Measurements from ENCODE around the gene NUCKS1. TPM values are rescaled to one million over a fixed set of nuclear protein-coding genes. Genes with fewer than 3 reads are reported as not detected.
A peak's percentile ranks its signal among the peaks of the same experiment; 100 is the strongest.

The NUCKS1 gene
- total and polyA plus RNA-seq, 2 of the 13 experiments (the other 11 are each of a cell fraction or from before 2014, with no cell fraction given): 35.5 to 117 TPM

DNA sequence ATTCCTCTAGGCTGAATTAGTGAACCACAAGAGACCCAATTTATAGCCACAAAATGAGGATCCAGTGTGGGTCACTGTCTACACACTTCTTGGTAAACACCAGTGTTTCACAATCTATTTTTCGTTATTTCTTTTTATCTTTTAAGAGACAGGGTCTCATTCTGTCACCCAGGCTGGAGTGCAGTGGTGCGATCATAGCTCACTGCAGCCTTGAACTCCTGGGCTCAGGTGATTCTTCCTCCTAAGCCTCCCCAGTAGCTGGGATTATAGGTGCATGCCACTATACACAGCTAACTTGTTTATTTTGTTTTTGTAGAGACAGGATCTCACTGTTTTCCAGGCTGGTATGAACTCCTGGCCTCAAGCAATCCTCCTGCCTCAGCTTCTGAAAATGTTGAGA is 40.3 kb downstream of the NUCKS1 start (continued):
- TF ChIP-seq, protein P1, sequence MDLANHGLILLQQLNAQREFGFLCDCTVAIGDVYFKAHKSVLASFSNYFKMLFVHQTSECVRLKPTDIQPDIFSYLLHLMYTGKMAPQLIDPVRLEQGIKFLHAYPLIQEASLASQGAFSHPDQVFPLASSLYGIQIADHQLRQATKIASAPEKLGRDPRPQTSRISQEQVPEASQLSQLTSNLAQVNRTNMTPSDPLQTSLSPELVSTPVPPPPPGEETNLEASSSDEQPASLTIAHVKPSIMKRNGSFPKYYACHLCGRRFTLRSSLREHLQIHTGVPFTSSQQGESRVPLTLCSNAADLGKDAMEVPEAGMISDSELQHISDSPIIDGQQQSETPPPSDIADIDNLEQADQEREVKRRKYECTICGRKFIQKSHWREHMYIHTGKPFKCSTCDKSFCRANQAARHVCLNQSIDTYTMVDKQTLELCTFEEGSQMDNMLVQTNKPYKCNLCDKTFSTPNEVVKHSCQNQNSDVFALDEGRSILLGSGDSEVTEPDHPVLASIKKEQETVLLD (CRISPR knock-in tag; IDR thresholded peaks at IDR 0.05; ENCODE audit: low read depth): no peak
- TF ChIP-seq, protein P2, sequence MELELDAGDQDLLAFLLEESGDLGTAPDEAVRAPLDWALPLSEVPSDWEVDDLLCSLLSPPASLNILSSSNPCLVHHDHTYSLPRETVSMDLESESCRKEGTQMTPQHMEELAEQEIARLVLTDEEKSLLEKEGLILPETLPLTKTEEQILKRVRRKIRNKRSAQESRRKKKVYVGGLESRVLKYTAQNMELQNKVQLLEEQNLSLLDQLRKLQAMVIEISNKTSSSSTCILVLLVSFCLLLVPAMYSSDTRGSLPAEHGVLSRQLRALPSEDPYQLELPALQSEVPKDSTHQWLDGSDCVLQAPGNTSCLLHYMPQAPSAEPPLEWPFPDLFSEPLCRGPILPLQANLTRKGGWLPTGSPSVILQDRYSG (CRISPR knock-in tag; IDR thresholded peaks at IDR 0.05): no peak
- TF ChIP-seq PAF1 (CRISPR knock-in tag; IDR thresholded peaks at IDR 0.05) (no peak), ZNF317 (CRISPR knock-in tag; IDR thresholded peaks at IDR 0.05) (0 out of 2 replicates have a peak, but pooled peaks have one; percentile 29), ZNF737 (CRISPR knock-in tag; IDR thresholded peaks at IDR 0.05; ENCODE audit: borderline replicate concordance) (no peak), NFATC3 (CRISPR knock-in tag; IDR thresholded peaks at IDR 0.05) (no peak), ZNF180 (CRISPR knock-in tag; IDR thresholded peaks at IDR 0.05; ENCODE audit: borderline replicate concordance, low read depth) (no peak), MAF1 (CRISPR knock-in tag; IDR thresholded peaks at IDR 0.05; ENCODE audit: borderline replicate concordance) (no peak), ZNF383 (CRISPR knock-in tag; IDR thresholded peaks at IDR 0.05; ENCODE audit: borderline replicate concordance) (no peak), HDAC2 (CRISPR knock-in tag; IDR thresholded peaks at IDR 0.05) (peak; percentile 74), ZNF460 (CRISPR knock-in tag; IDR thresholded peaks at IDR 0.05; ENCODE audit: borderline replicate concordance) (no peak), LCORL (IDR thresholded peaks at IDR 0.05) (no peak), LCORL (CRISPR knock-in tag; IDR thresholded peaks at IDR 0.05) (peak; percentile 73; the same call in 1 of the 2 replicates), SATB2 (CRISPR knock-in tag; IDR thresholded peaks at IDR 0.05) (no peak)
- TF ChIP-seq, protein P3, sequence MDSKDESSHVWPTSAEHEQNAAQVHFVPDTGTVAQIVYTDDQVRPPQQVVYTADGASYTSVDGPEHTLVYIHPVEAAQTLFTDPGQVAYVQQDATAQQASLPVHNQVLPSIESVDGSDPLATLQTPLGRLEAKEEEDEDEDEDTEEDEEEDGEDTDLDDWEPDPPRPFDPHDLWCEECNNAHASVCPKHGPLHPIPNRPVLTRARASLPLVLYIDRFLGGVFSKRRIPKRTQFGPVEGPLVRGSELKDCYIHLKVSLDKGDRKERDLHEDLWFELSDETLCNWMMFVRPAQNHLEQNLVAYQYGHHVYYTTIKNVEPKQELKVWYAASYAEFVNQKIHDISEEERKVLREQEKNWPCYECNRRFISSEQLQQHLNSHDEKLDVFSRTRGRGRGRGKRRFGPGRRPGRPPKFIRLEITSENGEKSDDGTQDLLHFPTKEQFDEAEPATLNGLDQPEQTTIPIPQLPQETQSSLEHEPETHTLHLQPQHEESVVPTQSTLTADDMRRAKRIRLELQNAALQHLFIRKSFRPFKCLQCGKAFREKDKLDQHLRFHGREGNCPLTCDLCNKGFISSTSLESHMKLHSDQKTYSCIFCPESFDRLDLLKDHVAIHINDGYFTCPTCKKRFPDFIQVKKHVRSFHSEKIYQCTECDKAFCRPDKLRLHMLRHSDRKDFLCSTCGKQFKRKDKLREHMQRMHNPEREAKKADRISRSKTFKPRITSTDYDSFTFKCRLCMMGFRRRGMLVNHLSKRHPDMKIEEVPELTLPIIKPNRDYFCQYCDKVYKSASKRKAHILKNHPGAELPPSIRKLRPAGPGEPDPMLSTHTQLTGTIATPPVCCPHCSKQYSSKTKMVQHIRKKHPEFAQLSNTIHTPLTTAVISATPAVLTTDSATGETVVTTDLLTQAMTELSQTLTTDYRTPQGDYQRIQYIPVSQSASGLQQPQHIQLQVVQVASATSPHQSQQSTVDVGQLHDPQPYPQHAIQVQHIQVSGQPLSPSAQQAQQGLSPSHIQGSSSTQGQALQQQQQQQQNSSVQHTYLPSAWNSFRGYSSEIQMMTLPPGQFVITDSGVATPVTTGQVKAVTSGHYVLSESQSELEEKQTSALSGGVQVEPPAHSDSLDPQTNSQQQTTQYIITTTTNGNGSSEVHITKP (CRISPR knock-in tag; IDR thresholded peaks at IDR 0.05; ENCODE audit: low read depth): no peak
- TF ChIP-seq, protein P4, sequence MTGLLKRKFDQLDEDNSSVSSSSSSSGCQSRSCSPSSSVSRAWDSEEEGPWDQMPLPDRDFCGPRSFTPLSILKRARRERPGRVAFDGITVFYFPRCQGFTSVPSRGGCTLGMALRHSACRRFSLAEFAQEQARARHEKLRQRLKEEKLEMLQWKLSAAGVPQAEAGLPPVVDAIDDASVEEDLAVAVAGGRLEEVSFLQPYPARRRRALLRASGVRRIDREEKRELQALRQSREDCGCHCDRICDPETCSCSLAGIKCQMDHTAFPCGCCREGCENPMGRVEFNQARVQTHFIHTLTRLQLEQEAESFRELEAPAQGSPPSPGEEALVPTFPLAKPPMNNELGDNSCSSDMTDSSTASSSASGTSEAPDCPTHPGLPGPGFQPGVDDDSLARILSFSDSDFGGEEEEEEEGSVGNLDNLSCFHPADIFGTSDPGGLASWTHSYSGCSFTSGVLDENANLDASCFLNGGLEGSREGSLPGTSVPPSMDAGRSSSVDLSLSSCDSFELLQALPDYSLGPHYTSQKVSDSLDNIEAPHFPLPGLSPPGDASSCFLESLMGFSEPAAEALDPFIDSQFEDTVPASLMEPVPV (CRISPR knock-in tag; IDR thresholded peaks at IDR 0.05): no peak
- TF ChIP-seq, protein P5, sequence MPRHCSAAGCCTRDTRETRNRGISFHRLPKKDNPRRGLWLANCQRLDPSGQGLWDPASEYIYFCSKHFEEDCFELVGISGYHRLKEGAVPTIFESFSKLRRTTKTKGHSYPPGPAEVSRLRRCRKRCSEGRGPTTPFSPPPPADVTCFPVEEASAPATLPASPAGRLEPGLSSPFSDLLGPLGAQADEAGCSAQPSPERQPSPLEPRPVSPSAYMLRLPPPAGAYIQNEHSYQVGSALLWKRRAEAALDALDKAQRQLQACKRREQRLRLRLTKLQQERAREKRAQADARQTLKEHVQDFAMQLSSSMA (CRISPR knock-in tag; IDR thresholded peaks at IDR 0.05): no peak
- TF ChIP-seq, protein P6, sequence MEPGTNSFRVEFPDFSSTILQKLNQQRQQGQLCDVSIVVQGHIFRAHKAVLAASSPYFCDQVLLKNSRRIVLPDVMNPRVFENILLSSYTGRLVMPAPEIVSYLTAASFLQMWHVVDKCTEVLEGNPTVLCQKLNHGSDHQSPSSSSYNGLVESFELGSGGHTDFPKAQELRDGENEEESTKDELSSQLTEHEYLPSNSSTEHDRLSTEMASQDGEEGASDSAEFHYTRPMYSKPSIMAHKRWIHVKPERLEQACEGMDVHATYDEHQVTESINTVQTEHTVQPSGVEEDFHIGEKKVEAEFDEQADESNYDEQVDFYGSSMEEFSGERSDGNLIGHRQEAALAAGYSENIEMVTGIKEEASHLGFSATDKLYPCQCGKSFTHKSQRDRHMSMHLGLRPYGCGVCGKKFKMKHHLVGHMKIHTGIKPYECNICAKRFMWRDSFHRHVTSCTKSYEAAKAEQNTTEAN (CRISPR knock-in tag; conservative IDR thresholded peaks at IDR 0.05): no peak

Data from HepG2 (cell line).